Stimulated activated CD4-positive, alpha-beta T cell treated with anti-CD3 and anti-CD28 coated beads, Interleukin-1b, Interleukin-23, amount 100 ng/mL, for 24 hours (primary cell): ENCODE data around the gene SLC27A4.

Source experiments
- DNase-seq, 4 experiments: peaks; one replicate each; pipeline ENCODE4 v3.0.0-alpha.2; 2020; ENCODE audit warnings: low read depth in 4 of 4, low spot score in 1 of 4

SLC27A4 gene

GRCh38 chr9:128390150-128390812 is 50.0 kb downstream of the SLC27A4 start:
- no peak for DNase-seq

GRCh38 chr9:128390813-128391711 is 50.7 kb downstream of the SLC27A4 start:
- DNase-seq: no peak

- no peak for DNase-seq
Observed at GRCh38 chr9:128391956-128392301, 51.6 kb downstream of the SLC27A4 start.

GRCh38 chr9:128392302-128393144 is 52.2 kb downstream of the SLC27A4 start:
- no peak for DNase-seq

- no peak for DNase-seq
Observed at GRCh38 chr9:128393145-128393775, 52.9 kb downstream of the SLC27A4 start.

GRCh38 chr9:128393970-128394369 is 53.6 kb downstream of the SLC27A4 start:
- no peak for DNase-seq

- DNase-seq: no peak
Observed at GRCh38 chr9:128394379-128395168, 54.2 kb downstream of the SLC27A4 start.

GRCh38 chr9:128396970-128397613 is 56.8 kb downstream of the SLC27A4 start:
- DNase-seq: no peak

- DNase-seq: no peak
Observed at GRCh38 chr9:128397831-128398230, 57.5 kb downstream of the SLC27A4 start.

GRCh38 chr9:128399861-128400260 is 59.5 kb downstream of the SLC27A4 start:
- no peak for DNase-seq

GRCh38 chr9:128404560-128404959 is 64.2 kb downstream of the SLC27A4 start:
- DNase-seq: no peak

- no peak for DNase-seq
Observed at GRCh38 chr9:128405077-128405779, 64.9 kb downstream of the SLC27A4 start.

GRCh38 chr9:128405780-128406171 is 65.4 kb downstream of the SLC27A4 start:
- no peak for DNase-seq

GRCh38 chr9:128406848-128407391 is 66.6 kb downstream of the SLC27A4 start:
- DNase-seq: no peak

- DNase-seq: no peak
Observed at GRCh38 chr9:128408963-128409431, 68.7 kb downstream of the SLC27A4 start.

GRCh38 chr9:128409450-128409849 is 69.1 kb downstream of the SLC27A4 start:
- DNase-seq: no peak

- DNase-seq: no peak
Observed at GRCh38 chr9:128409978-128410377, 69.7 kb downstream of the SLC27A4 start.
